ENCODE results near the gene VWA7.

GRCh38 chr6:31760790-31761189, 16.3 kb downstream of the VWA7 start:
- TF ChIP-seq CTCF (IDR thresholded peaks at IDR 0.05) (no peak), REST (IDR thresholded peaks at IDR 0.05; ENCODE audit: low read depth, low read length) (no peak), POLR2AphosphoS5 (IDR thresholded peaks at IDR 0.05; ENCODE audit: low read depth, low read length) (no peak), MAX (IDR thresholded peaks at IDR 0.05; ENCODE audit: low read depth) (no peak), ELF1 (IDR thresholded peaks at IDR 0.05) (no peak), FOXM1 (IDR thresholded peaks at IDR 0.05; ENCODE audit: low read depth) (no peak), USF2 (IDR thresholded peaks at IDR 0.05; ENCODE audit: borderline replicate concordance, low read depth, low read length) (no peak)

All from SK-N-SH (cell line).